DND-41 (cell line): Measurements from ENCODE around the gene NRP1.

Experiments
- EZH2 ChIP-seq: IDR thresholded peaks from 3 replicates; pipeline ENCODE4 v1.6.1; 2012; ENCODE audit warnings: borderline replicate concordance, low read depth, mild to moderate bottlenecking, moderate library complexity, low read length, inconsistent platforms; ENCODE audit not compliant: severe bottlenecking
- TF ChIP-seq, protein P1 (sequence below): IDR thresholded peaks from 2 replicates; pipeline ENCODE4 v1.5.1; 2012; ENCODE audit warnings: borderline replicate concordance, low read length, moderate library complexity, mild to moderate bottlenecking; ENCODE audit not compliant: poor library complexity, severe bottlenecking; ENCODE audit errors: extremely low read depth

DNA sequence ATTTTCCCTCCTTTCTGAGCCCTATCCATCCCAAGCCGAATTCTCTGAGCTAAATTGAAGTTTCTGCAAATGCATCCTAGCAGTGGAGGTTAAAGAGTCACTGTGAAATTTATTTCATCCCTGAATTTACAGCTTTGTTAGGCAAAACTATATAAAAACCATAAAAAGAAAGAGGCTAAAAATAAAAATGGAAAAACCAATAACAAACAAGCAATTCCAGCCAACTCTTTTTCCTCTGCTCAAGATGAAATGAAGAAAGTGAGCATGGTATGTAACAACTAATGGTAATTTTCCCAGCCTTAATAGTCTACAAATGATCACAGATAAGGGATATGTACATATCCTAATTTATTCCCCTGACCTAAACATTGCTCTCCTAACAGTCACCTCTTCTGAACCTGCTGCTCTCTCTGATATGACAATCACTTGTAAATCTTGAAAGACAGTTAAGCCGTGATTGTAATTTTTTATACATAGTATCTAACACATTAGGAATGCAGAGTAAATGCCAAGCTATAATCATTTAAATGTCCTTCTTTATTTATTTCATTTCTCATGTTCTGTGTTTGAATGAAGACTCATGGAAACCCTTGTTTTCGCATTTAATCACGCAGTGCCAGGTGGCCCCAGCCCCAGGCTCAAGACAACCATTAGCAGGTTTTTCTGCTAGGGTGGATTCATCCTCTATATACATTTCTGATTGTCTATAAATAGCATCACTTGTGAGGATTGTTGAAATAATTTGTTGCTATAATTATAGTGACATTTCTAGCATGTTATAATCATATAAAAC lies 48.6 kb upstream of the NRP1 start:
- TF ChIP-seq, protein P1, sequence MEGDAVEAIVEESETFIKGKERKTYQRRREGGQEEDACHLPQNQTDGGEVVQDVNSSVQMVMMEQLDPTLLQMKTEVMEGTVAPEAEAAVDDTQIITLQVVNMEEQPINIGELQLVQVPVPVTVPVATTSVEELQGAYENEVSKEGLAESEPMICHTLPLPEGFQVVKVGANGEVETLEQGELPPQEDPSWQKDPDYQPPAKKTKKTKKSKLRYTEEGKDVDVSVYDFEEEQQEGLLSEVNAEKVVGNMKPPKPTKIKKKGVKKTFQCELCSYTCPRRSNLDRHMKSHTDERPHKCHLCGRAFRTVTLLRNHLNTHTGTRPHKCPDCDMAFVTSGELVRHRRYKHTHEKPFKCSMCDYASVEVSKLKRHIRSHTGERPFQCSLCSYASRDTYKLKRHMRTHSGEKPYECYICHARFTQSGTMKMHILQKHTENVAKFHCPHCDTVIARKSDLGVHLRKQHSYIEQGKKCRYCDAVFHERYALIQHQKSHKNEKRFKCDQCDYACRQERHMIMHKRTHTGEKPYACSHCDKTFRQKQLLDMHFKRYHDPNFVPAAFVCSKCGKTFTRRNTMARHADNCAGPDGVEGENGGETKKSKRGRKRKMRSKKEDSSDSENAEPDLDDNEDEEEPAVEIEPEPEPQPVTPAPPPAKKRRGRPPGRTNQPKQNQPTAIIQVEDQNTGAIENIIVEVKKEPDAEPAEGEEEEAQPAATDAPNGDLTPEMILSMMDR: no peak
- TF ChIP-seq EZH2: no peak
